B cell (primary cell): ENCODE results near the gene MBP. TPM values are rescaled to one million over a fixed set of nuclear protein-coding genes. Genes with fewer than 3 reads are reported as not detected.

Source experiments
- ATAC-seq: fragments of 200-7000 bp; cut with Tn5 transposase; one replicate; pipeline ENCODE4 v1.10.0; 2021; ENCODE audit warnings: low read depth, mild to moderate bottlenecking, moderate number of reproducible peaks, moderate library complexity
- CTCF ChIA-PET: fragments of 350-600 bp; sonication (Branson Sonifier 250); formaldehyde crosslinking; loops from one replicate; lab custom pipeline; 2021; ENCODE audit warnings: antibody characterized with exemption, inconsistent platforms; lab: Charles Lee
- POLR2A ChIA-PET: fragments of 350-600 bp; sonication (Branson Sonifier 250); formaldehyde crosslinking; loops from one replicate; lab custom pipeline; 2021; ENCODE audit warnings: antibody characterized with exemption; lab: Charles Lee
- DNase-seq: peaks from one replicate; pipeline ENCODE4 v3.0.0; 2013
- H2AFZ ChIP-seq: 2 replicates; pipeline ENCODE4 v1.6.1; 2012; ENCODE audit warnings: mild to moderate bottlenecking, low read depth, low read length; ENCODE audit not compliant: insufficient read depth, poor library complexity, severe bottlenecking
- H3K27ac ChIP-seq, 2 donors: 1 replicate in 1 of 2; 2 replicates in 1 of 2; pipeline ENCODE4 v1.5.1; 2012 to 2013; ENCODE audit warnings: low read length in 2 of 2, mild to moderate bottlenecking in 2 of 2, moderate library complexity in 1 of 2
- H3K27me3 ChIP-seq, 4 experiments: fragments of 200-600 bp in 1 of 4; sonication (generic) in 1 of 4; replicated peaks in 1 of 4; 1 replicate in 2 of 4; 2 replicates in 2 of 4; pipeline versions ENCODE4 v1.6.1 to v1.7.0; 2013 to 2016; ENCODE audit warnings: low read length in 3 of 4, mild to moderate bottlenecking in 2 of 4, mixed read lengths in 1 of 4, moderate library complexity in 1 of 4; ENCODE audit not compliant: insufficient read depth in 4 of 4, control insufficient read depth in 3 of 4; ENCODE audit errors: control extremely low read depth in 1 of 4
- H3K36me3 ChIP-seq, 2 experiments: replicated peaks in 1 of 2; 1 replicate in 1 of 2; 2 replicates in 1 of 2; pipeline versions ENCODE4 v1.6.1 to v1.7.1; 2013; ENCODE audit warnings: low read length in 1 of 2; ENCODE audit not compliant: insufficient read depth in 2 of 2, control insufficient read depth in 1 of 2; ENCODE audit errors: control extremely low read depth in 1 of 2, extremely low read depth in 1 of 2
- H3K4me1 ChIP-seq, 2 donors: fragments of 200-600 bp in 1 of 2; sonication (generic) in 1 of 2; 1 replicate in 1 of 2; 2 replicates in 1 of 2; pipeline versions ENCODE4 v1.5.1 to v1.6.1; 2013 to 2017; ENCODE audit warnings: low read length in 2 of 2; ENCODE audit not compliant: control insufficient read depth in 2 of 2, insufficient read depth in 2 of 2
- H3K4me2 ChIP-seq: replicated peaks from 2 replicates; pipeline ENCODE3; 2012; ENCODE audit warnings: mild to moderate bottlenecking, low read depth, low read length; ENCODE audit not compliant: poor library complexity, severe bottlenecking
- H3K4me3 ChIP-seq, 5 experiments: fragments of 200-600 bp in 1 of 5; sonication (generic) in 1 of 5; 1 replicate in 3 of 5; 2 replicates in 2 of 5; pipeline versions ENCODE4 v1.5.1 to v1.7.0; 2011 to 2016; ENCODE audit warnings: low read length in 4 of 5, mild to moderate bottlenecking in 4 of 5, low read depth in 2 of 5, control low read depth in 1 of 5, moderate library complexity in 1 of 5; ENCODE audit not compliant: insufficient read depth in 1 of 5; ENCODE audit errors: control extremely low read depth in 1 of 5, extremely low read depth in 1 of 5
- H3K79me2 ChIP-seq: fragments of 200-600 bp; sonication (generic); one replicate; pipeline ENCODE4 v1.6.0; 2016; ENCODE audit warnings: low read length; ENCODE audit not compliant: control insufficient read depth, insufficient read depth
- H3K9ac ChIP-seq: fragments of 200-600 bp; sonication (generic); 2 replicates; pipeline ENCODE4 v1.6.1; 2017; ENCODE audit warnings: mild to moderate bottlenecking, low read length, moderate library complexity
- H3K9me3 ChIP-seq, 3 donors: one replicate each; pipeline versions ENCODE4 v1.6.1 to v1.7.1; 2013; ENCODE audit warnings: low read length in 2 of 3; ENCODE audit not compliant: control insufficient read depth in 2 of 3, insufficient read depth in 1 of 3; ENCODE audit errors: control extremely low read depth in 1 of 3
- H4K20me1 ChIP-seq: 2 replicates; pipeline ENCODE4 v1.6.0; 2012; ENCODE audit warnings: mild to moderate bottlenecking, low read length; ENCODE audit not compliant: insufficient read depth, control insufficient read depth, poor library complexity, severe bottlenecking
- H3K27ac Mint-ChIP-seq: one replicate; pipeline ENCODE4 v1.8.0; 2021; ENCODE audit warnings: mixed read lengths
- H3K27me3 Mint-ChIP-seq: one replicate; pipeline ENCODE4 v1.8.0; 2021; ENCODE audit warnings: mixed read lengths
- H3K4me1 Mint-ChIP-seq: one replicate; pipeline ENCODE4 v1.8.0; 2021; ENCODE audit warnings: mixed read lengths
- H3K4me3 Mint-ChIP-seq: one replicate; pipeline ENCODE4 v1.8.0; 2021; ENCODE audit warnings: mixed read lengths
- H3K9me3 Mint-ChIP-seq: one replicate; pipeline ENCODE4 v1.8.0; 2022; ENCODE audit warnings: mixed read lengths; ENCODE audit not compliant: insufficient read depth
- EZH2 ChIP-seq: IDR thresholded peaks from 2 replicates; pipeline ENCODE4 v1.6.1; 2012; ENCODE audit warnings: borderline replicate concordance, low read depth, mild to moderate bottlenecking, moderate library complexity, low read length; ENCODE audit not compliant: insufficient read depth, poor library complexity, severe bottlenecking
- WGBS: methylation state at CpG from one replicate; pipeline ENCODE4 v1.1.5; 2013; ENCODE audit warnings: missing lambda C conversion rate; ENCODE audit not compliant: insufficient coverage; 5-methylcytosine and 5-hydroxymethylcytosine counted together
- intact Hi-C: fragments of 100-400 bp; cut with micrococcal nuclease; formaldehyde crosslinking; loops from one replicate; pipeline ENCODE4 v1.10.0; 2022
- polyA plus RNA-seq: library from polyadenylated mRNA; depleted of rRNA; stranded (reverse); fragments of >200 nt; gene quantifications from 2 replicates; pipeline ENCODE4 v1.2.3, GENCODE V29; 2012
- total RNA-seq, 2 donors: library from RNA; stranded (reverse); fragments of 120-200 nt in 1 of 2; gene quantifications; 1 replicate in 1 of 2; 2 replicates in 1 of 2; pipeline versions ENCODE4 v1.2.3 to v1.2.4, GENCODE V29; 2013 to 2022
- TF ChIP-seq, protein P1 (sequence below): fragments of 200-600 bp; IDR thresholded peaks from one replicate; pipeline ENCODE4 v1.8.0; 2022; ENCODE audit warnings: antibody characterized with exemption, mild to moderate bottlenecking

The MBP gene
- total and polyA plus RNA-seq, 2 donors (not counting 1 experiment from before 2014, with no cell fraction given): 30.1 to 192 TPM

DNA sequence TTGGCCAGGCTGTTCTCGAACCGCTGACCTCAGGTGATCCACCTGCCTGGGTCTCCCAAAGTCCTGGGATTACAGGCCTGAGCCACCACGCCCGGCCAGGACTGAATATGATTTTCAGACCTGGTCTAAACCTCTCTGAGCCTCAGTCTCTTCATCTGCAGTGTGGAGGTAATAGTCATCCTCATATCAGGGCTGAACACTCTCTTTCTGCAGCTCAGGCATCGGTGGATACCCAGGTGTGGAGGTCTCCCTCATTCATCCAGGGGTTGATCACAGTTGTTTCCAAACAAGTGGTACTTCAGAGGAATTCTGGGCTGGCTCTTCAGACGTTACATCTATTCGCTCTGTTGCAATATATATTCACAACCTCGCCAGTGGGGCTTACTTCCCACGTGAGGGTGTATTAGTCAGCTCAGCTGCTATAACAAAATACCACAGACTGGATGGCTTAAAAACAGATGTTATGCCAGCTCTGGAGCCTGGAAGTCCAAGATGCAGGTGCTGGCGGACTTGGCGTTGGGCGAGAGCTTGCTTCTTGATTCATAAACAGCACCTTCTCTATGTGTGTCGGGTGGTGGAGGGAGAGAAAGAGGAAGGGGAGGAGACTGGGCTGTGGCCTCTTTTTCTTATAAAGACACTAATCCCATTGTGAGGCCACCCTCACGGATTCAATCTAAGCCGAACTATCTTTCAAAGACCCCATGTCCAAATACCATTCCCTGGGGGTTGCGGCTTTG is 2.9 kb upstream of the MBP start:
- H3K4me1 ChIP-seq: peaks cover 20 to 26% of the 10 kb centered on the region in 2 donors
- no peak overlapping the region for H3K4me3 Mint-ChIP-seq
- H3K9ac ChIP-seq: no peak overlapping the region
- peaks cover 4% of the 10 kb centered on the region for H4K20me1 ChIP-seq
- ChIA-PET POLR2A (interaction anchor here (0.8 kb wide), 1 partner anchor 12 kb away, joined by 3 read pairs; no protein-coding TSS in a partner anchor), CTCF (interaction anchor here (1.0 to 4.1 kb wide), 3 partner anchors 12 to 136 kb away, joined by 3 to 16 read pairs (median 3); no protein-coding TSS in a partner anchor)
- no peak overlapping the region for H2AFZ ChIP-seq
- H3K79me2 ChIP-seq: peaks cover 17% of the 10 kb centered on the region
- no peak overlapping the region for H3K4me3 ChIP-seq
- H3K27ac Mint-ChIP-seq: no peak overlapping the region
- no peak overlapping the region for H3K27ac ChIP-seq
- no peaks in the 10 kb centered on the region for H3K36me3 ChIP-seq
- H3K9me3 Mint-ChIP-seq: no peaks in the 10 kb centered on the region
- 94% methylated on average over 5 of the region's 16 CpGs for WGBS
- intact Hi-C loops: no loop called here
- no peak for ATAC-seq
- DNase-seq: no peak
- no peaks in the 10 kb centered on the region for H3K27me3 ChIP-seq
- H3K27me3 Mint-ChIP-seq: no peaks in the 10 kb centered on the region
- no peak for TF ChIP-seq EZH2
- TF ChIP-seq, protein P1, sequence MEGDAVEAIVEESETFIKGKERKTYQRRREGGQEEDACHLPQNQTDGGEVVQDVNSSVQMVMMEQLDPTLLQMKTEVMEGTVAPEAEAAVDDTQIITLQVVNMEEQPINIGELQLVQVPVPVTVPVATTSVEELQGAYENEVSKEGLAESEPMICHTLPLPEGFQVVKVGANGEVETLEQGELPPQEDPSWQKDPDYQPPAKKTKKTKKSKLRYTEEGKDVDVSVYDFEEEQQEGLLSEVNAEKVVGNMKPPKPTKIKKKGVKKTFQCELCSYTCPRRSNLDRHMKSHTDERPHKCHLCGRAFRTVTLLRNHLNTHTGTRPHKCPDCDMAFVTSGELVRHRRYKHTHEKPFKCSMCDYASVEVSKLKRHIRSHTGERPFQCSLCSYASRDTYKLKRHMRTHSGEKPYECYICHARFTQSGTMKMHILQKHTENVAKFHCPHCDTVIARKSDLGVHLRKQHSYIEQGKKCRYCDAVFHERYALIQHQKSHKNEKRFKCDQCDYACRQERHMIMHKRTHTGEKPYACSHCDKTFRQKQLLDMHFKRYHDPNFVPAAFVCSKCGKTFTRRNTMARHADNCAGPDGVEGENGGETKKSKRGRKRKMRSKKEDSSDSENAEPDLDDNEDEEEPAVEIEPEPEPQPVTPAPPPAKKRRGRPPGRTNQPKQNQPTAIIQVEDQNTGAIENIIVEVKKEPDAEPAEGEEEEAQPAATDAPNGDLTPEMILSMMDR: no peak
- H3K4me2 ChIP-seq: no peak overlapping the region
- H3K9me3 ChIP-seq: peaks cover 0 to 7% (median 0%) of the 10 kb centered on the region in 3 donors
- H3K4me1 Mint-ChIP-seq: peaks cover 41% of the 10 kb centered on the region

DNA sequence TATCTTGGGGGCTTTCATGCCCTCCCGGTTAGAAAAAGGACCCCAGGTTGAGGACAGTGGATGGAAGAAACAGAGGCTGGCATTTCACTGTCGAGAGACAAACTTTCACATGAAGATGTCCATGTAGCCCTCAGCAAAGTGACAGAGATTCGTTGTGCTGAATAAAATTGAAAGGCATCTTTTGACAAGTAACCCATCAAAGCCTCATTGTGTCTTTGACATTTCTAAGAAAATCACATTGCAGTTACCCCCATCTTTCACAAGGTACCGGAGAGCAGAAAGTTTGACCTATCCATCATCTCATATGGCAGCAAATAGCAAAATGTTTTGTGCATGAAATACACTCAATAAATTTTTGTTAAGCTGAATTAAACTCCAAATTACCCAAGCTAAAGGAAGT is 2.0 kb upstream of the MBP start:
- 70% methylated on average over 2 of the region's 4 CpGs for WGBS
- H3K27ac Mint-ChIP-seq: peak overlapping the region; percentile 93

More for the DNA sequence above, 2.0 kb upstream of the MBP start:
- ATAC-seq: no peak
- Histone ChIP-seq H4K20me1 (peaks cover 4% of the 10 kb centered on the region), H3K36me3 (no peaks in the 10 kb centered on the region), H3K4me3 (no peak overlapping the region), H3K27ac (no peak overlapping the region), H2AFZ (peak overlapping the region; percentile 79), H3K9ac (no peak overlapping the region), H3K27me3 (no peaks in the 10 kb centered on the region), H3K4me1 (peaks cover 24 to 33% of the 10 kb centered on the region in 2 donors), H3K4me2 (no peak overlapping the region), H3K9me3 (peaks cover 0 to 4% (median 0%) of the 10 kb centered on the region in 3 donors), H3K79me2 (peaks cover 26% of the 10 kb centered on the region)
- TF ChIP-seq EZH2: no peak
- TF ChIP-seq, protein P1: no peak
- intact Hi-C loops: loop anchor here (5.0 kb wide), 2 partner anchors 37 to 312 kb away; partner anchors contain the start of gene ZNF236
- CTCF ChIA-PET: interaction anchor here (0.7 to 4.1 kb wide), 6 partner anchors 12 to 80 kb away, joined by 3 to 16 read pairs (median 9); no protein-coding TSS in a partner anchor
- POLR2A ChIA-PET: interaction anchor here (0.8 to 1.2 kb wide), 2 partner anchors 11 to 52 kb away, joined by 3 read pairs; no protein-coding TSS in a partner anchor
- Mint-ChIP-seq H3K27me3 (no peaks in the 10 kb centered on the region), H3K9me3 (no peaks in the 10 kb centered on the region), H3K4me1 (peaks cover 40% of the 10 kb centered on the region), H3K4me3 (peak overlapping the region; percentile 87)
- DNase-seq: no peak
